ENCODE data around the gene TMEM126B.

TMEM126B gene

GRCh38 chr11:85685125-85685819 lies 56.9 kb downstream of the TMEM126B start:
- no peak for DNase-seq

GRCh38 chr11:85685820-85686459 lies 57.5 kb downstream of the TMEM126B start, which contains the start of gene CCDC89:
Gene CCDC89, minus strand, starts transcription at chr11:85686195. Its CDS starts 65 bp downstream, at chr11:85686130.
- DNase-seq, result no peak
